Keratinocyte (primary cell): Measurements from ENCODE around the gene NIM1K. TPM values are rescaled to one million over a fixed set of nuclear protein-coding genes. Genes with fewer than 3 reads are reported as not detected.
"Not testable (repeated sequence)": the region's sequence is repeated elsewhere in the genome, so short reads cannot be mapped to it uniquely, and the experiment has no call there.

Experiments used
- DNase-seq: peaks from one replicate; pipeline ENCODE4 v3.0.0-alpha.2; 2011; ENCODE audit warnings: low read depth, missing footprints, low spot score
- FAIRE-seq: peaks from 2 replicates; lab custom pipeline; 2011; peaks lifted over from hg19 to GRCh38; lab: Jason Lieb, UNC
- H2AFZ ChIP-seq: 2 replicates; pipeline ENCODE4 v1.6.0; 2012; ENCODE audit warnings: low read length, control low read depth, inconsistent platforms; ENCODE audit not compliant: control insufficient read depth
- H3K27ac ChIP-seq: 2 replicates; pipeline ENCODE4 v1.5.1; 2011; ENCODE audit warnings: low read length; ENCODE audit not compliant: control insufficient read depth, insufficient read depth
- H3K27me3 ChIP-seq: 3 replicates; pipeline ENCODE4 v1.6.0; 2011; ENCODE audit warnings: low read length; ENCODE audit not compliant: control insufficient read depth, insufficient read depth; ENCODE audit errors: extremely low read depth
- H3K36me3 ChIP-seq, 2 experiments: 2 replicates in 1 of 2; 3 replicates in 1 of 2; pipeline ENCODE4 v1.5.1; 2011; ENCODE audit warnings: low read length in 2 of 2, mild to moderate bottlenecking in 1 of 2; ENCODE audit not compliant: control insufficient read depth in 2 of 2, insufficient read depth in 2 of 2; ENCODE audit errors: extremely low read depth in 1 of 2
- H3K4me1 ChIP-seq: 3 replicates; pipeline ENCODE4 v1.5.1; 2011; ENCODE audit warnings: low read length; ENCODE audit not compliant: control insufficient read depth, insufficient read depth; ENCODE audit errors: extremely low read depth
- H3K4me2 ChIP-seq: 3 replicates; pipeline ENCODE4 v1.6.0; 2011; ENCODE audit warnings: low read depth, low read length; ENCODE audit not compliant: control insufficient read depth, insufficient read depth; ENCODE audit errors: extremely low read depth
- H3K4me3 ChIP-seq, 3 experiments: fragments of 200-600 bp in 1 of 3; sonication (generic) in 1 of 3; 2 replicates in 2 of 3; 3 replicates in 1 of 3; pipeline ENCODE4 v1.5.1; 2011 to 2016; ENCODE audit warnings: low read length in 3 of 3, mild to moderate bottlenecking in 3 of 3, control low read depth in 2 of 3, inconsistent platforms in 1 of 3, low read depth in 1 of 3, mixed read lengths in 1 of 3, mixed run types in 1 of 3, moderate library complexity in 1 of 3; ENCODE audit not compliant: control insufficient read depth in 2 of 3, insufficient read depth in 2 of 3; ENCODE audit errors: extremely low read depth in 1 of 3
- H3K79me2 ChIP-seq: 2 replicates; pipeline ENCODE4 v1.6.0; 2012; ENCODE audit warnings: low read length; ENCODE audit not compliant: control insufficient read depth, insufficient read depth
- H3K9ac ChIP-seq: 3 replicates; pipeline ENCODE4 v1.6.0; 2011; ENCODE audit warnings: low read length; ENCODE audit not compliant: control insufficient read depth, insufficient read depth; ENCODE audit errors: extremely low read depth
- H3K9me1 ChIP-seq: 3 replicates; pipeline ENCODE4 v1.6.0; 2011; ENCODE audit warnings: low read length; ENCODE audit not compliant: control insufficient read depth, insufficient read depth; ENCODE audit errors: extremely low read depth
- H3K9me3 ChIP-seq: 2 replicates; pipeline ENCODE4 v1.5.1; 2012; ENCODE audit warnings: low read depth, low read length; ENCODE audit not compliant: control insufficient read depth
- H4K20me1 ChIP-seq: 3 replicates; pipeline ENCODE4 v1.6.0; 2011; ENCODE audit warnings: low read length; ENCODE audit not compliant: control insufficient read depth, insufficient read depth; ENCODE audit errors: extremely low read depth
- CTCF ChIP-seq, 3 experiments: IDR thresholded peaks in 1 of 3; conservative IDR thresholded peaks in 1 of 3; optimal IDR thresholded peaks in 1 of 3; 2 replicates in 2 of 3; 3 replicates in 1 of 3; pipeline versions ENCODE3 to v1.5.1; 2011; ENCODE audit warnings: low read length in 3 of 3, mild to moderate bottlenecking in 3 of 3, moderate library complexity in 2 of 3, control low read depth in 1 of 3, inconsistent platforms in 1 of 3; ENCODE audit not compliant: insufficient read depth in 2 of 3; ENCODE audit errors: extremely low read depth in 1 of 3
- EZH2 ChIP-seq: IDR thresholded peaks from one replicate; pipeline ENCODE4 v1.6.1; 2012; ENCODE audit warnings: inconsistent platforms, mild to moderate bottlenecking, low read length, moderate library complexity
- dilution Hi-C: fragments of 300-500 bp; cut with MboI; formaldehyde crosslinking; loops from one replicate; pipeline ENCODE4 v1.7.0; 2020; ENCODE audit warnings: low sequenced_read_pairs; ENCODE audit not compliant: extremely low pct_ligation_motif_present
- polyA plus RNA-seq, 5 experiments: library from polyadenylated mRNA; depleted of rRNA in 3 of 5; stranded (reverse) in 3 of 5; stranded (forward) in 1 of 5; unstranded in 1 of 5; fragments of >200 nt; gene quantifications; 1 replicate in 1 of 5; 2 replicates in 3 of 5; 3 replicates in 1 of 5; pipeline versions ENCODE4 v1.2.1 to v1.2.3, GENCODE V29; 2011 to 2012; ENCODE audit warnings: missing spikeins in 2 of 5, low read depth in 1 of 5, low replicate concordance in 1 of 5
- small RNA-seq, 3 experiments: library from RNA; depleted of rRNA; stranded (forward); fragments of <200 nt; gene quantifications; one replicate each; pipeline ENCODE3, GENCODE V24; 2012; ENCODE audit warnings: low read depth in 3 of 3, low replicate concordance in 1 of 3; ENCODE audit not compliant: insufficient read length in 3 of 3

NIM1K gene
- polyA plus RNA-seq, 1 donor (not counting 4 experiments of a cell fraction or from before 2014, with no cell fraction given): 0.07 TPM

- no peak overlapping the region for H3K4me3 ChIP-seq
- no peaks in the 10 kb centered on the region for H3K9me1 ChIP-seq
- H3K9me3 ChIP-seq: no peaks in the 10 kb centered on the region
- no peaks in the 10 kb centered on the region for H4K20me1 ChIP-seq
- H3K27me3 ChIP-seq: no peaks in the 10 kb centered on the region
- peaks cover 2% of the 10 kb centered on the region for H3K4me1 ChIP-seq
- no peaks in the 10 kb centered on the region for H3K79me2 ChIP-seq
- no peaks in the 10 kb centered on the region for H3K36me3 ChIP-seq
- no peak overlapping the region for H2AFZ ChIP-seq
- no peak for TF ChIP-seq EZH2
- TF ChIP-seq CTCF (optimal IDR thresholded peaks at IDR 0.05 in 1 of 3, IDR thresholded peaks at IDR 0.05 in 1 of 3, conservative IDR thresholded peaks at IDR 0.05 in 1 of 3; ENCODE audit: extremely low read depth in 1 of 3, insufficient read depth in 2 of 3, low read length in 3 of 3): no peak
- FAIRE-seq (no peak), DNase-seq (no peak)
- dilution Hi-C loops: no loop called here
- H3K27ac ChIP-seq: no peak overlapping the region
- H3K9ac ChIP-seq: no peak overlapping the region
- no peak overlapping the region for H3K4me2 ChIP-seq
These were observed 128.8 kb downstream of the NIM1K start for GRCh38 chr5:43320846-43321245.

GRCh38 chr5:43323488-43323887 is 131.5 kb downstream of the NIM1K start:
- H2AFZ ChIP-seq, H3K4me1 ChIP-seq, H3K27me3 ChIP-seq, H3K27ac ChIP-seq, H3K9ac ChIP-seq, H4K20me1 ChIP-seq, H3K79me2 ChIP-seq, dilution Hi-C loops, H3K9me1 ChIP-seq, H3K9me3 ChIP-seq, DNase-seq, H3K4me3 ChIP-seq, FAIRE-seq, H3K4me2 ChIP-seq, H3K36me3 ChIP-seq: not testable (repeated sequence)

- H3K27ac ChIP-seq, H3K9me1 ChIP-seq, FAIRE-seq, H3K4me3 ChIP-seq, H3K9ac ChIP-seq, DNase-seq, H4K20me1 ChIP-seq, H3K4me2 ChIP-seq, H3K36me3 ChIP-seq, H3K4me1 ChIP-seq, H3K9me3 ChIP-seq, H3K79me2 ChIP-seq, H2AFZ ChIP-seq, dilution Hi-C loops, H3K27me3 ChIP-seq: not testable (repeated sequence)
These were observed 133.6 kb downstream of the NIM1K start for GRCh38 chr5:43325624-43326023.

Small RNA genes lying within 50 kb of the gene (small RNA-seq; reads per million reads assigned to genes)
- gene AC106800.4: 0 reads per million in 3 experiments

Other genes with a start within 250 kb of the NIM1K start
- gene ANXA2R, start 151.9 kb upstream of the NIM1K start, polyA plus RNA-seq: 0.13 to 0.19 TPM (median 0.17 TPM) in 3 replicates
- 26.7 to 42.2 TPM (median 32.4 TPM) in 3 replicates for gene ZNF131, start 71.3 kb upstream of the NIM1K start, polyA plus RNA-seq
- 201 to 512 TPM (median 381 TPM) in 3 replicates for gene HMGCS1, start 121.2 kb downstream of the NIM1K start, polyA plus RNA-seq
- gene CCL28, start 220.2 kb downstream of the NIM1K start, polyA plus RNA-seq: 1.5 to 2.2 TPM (median 1.9 TPM) in 3 replicates